ENCODE measurements around the gene COG4.

DNA sequence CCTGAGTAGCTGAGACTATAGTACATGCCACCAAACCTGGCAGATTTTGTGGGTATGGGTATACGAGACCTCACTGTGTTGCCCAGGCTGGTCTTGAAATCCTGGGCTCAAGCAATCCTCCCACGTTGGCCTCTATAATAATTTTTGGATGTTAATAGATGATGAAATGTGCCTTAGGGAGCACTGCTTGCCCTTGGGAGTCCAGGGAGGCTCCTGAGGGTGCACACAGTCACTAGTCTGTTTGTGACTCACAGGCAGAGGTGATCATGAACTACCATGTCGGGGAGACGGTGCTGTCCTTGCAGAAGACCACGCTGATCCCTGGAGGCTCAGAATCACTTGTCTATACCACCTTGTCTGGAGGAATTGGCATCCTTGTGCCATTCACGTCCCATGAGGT, 46.4 kb upstream of the COG4 start:
- TF ChIP-seq, protein P1, sequence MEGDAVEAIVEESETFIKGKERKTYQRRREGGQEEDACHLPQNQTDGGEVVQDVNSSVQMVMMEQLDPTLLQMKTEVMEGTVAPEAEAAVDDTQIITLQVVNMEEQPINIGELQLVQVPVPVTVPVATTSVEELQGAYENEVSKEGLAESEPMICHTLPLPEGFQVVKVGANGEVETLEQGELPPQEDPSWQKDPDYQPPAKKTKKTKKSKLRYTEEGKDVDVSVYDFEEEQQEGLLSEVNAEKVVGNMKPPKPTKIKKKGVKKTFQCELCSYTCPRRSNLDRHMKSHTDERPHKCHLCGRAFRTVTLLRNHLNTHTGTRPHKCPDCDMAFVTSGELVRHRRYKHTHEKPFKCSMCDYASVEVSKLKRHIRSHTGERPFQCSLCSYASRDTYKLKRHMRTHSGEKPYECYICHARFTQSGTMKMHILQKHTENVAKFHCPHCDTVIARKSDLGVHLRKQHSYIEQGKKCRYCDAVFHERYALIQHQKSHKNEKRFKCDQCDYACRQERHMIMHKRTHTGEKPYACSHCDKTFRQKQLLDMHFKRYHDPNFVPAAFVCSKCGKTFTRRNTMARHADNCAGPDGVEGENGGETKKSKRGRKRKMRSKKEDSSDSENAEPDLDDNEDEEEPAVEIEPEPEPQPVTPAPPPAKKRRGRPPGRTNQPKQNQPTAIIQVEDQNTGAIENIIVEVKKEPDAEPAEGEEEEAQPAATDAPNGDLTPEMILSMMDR (IDR thresholded peaks at IDR 0.05; ENCODE audit: low read depth, low read length) = no peak
- no peak for TF ChIP-seq POLR2A (IDR thresholded peaks at IDR 0.05; ENCODE audit: extremely low read depth, insufficient read length)

Data from NB4 (cell line).